ENCODE results near the gene SKA1. TPM values are rescaled to one million over a fixed set of nuclear protein-coding genes. Genes with fewer than 3 reads are reported as not detected.
A peak's percentile ranks its signal among the peaks of the same experiment; 100 is the strongest.
"Not testable (repeated sequence)": the region's sequence is repeated elsewhere in the genome, so short reads cannot be mapped to it uniquely, and the experiment has no call there.

The SKA1 gene
- total and polyA plus RNA-seq, 2 experiments from 2014 or later, result 4.0 to 5.5 TPM

GRCh38 chr18:50398947-50399346, 24.1 kb downstream of the SKA1 start:
- Histone ChIP-seq H4K20me1 (ENCODE audit: insufficient read depth, poor library complexity, severe bottlenecking) (no peaks in the 10 kb centered on the region), H3K4me1 (ENCODE audit: insufficient read depth) (peaks cover 20% of the 10 kb centered on the region), H3K27me3 (no peaks in the 10 kb centered on the region), H3K79me2 (peaks cover 2% of the 10 kb centered on the region), H2AFZ (peak overlapping the region; percentile 21), H3K9me2 (replicated peaks; ENCODE audit: insufficient read depth) (no peaks in the 10 kb centered on the region), H3K4me3 (no peak overlapping the region), H3K36me3 (replicated peaks; ENCODE audit: insufficient read depth, low read depth) (no peaks in the 10 kb centered on the region), H3K9me3 (ENCODE audit: low read depth) (no peaks in the 10 kb centered on the region), H3K27ac (peak overlapping the region; percentile 64), H3K4me2 (no peak overlapping the region)
- TF ChIP-seq EZH2 (IDR thresholded peaks at IDR 0.05; ENCODE audit: borderline replicate concordance), result no peak
- no peak for TF ChIP-seq EZH2phosphoT487 (IDR thresholded peaks at IDR 0.05; ENCODE audit: low read depth, severe bottlenecking, unreplicated experiment)
- no peak for TF ChIP-seq CTCF (IDR thresholded peaks at IDR 0.05; ENCODE audit: poor library complexity)
- no peak for DNase-seq (ENCODE audit: low spot score)
- 77% methylated on average over 1 of the region's 1 CpG for WGBS (ENCODE audit: low lambda C conversion rate, missing lambda C conversion rate)

- Histone ChIP-seq H3K36me3 (replicated peaks; ENCODE audit: insufficient read depth, low read depth) (no peaks in the 10 kb centered on the region), H3K27ac (peak overlapping the region; percentile 64), H3K9me2 (replicated peaks; ENCODE audit: insufficient read depth) (no peaks in the 10 kb centered on the region), H3K4me3 (no peak overlapping the region), H3K79me2 (peaks cover 2% of the 10 kb centered on the region), H3K9me3 (ENCODE audit: low read depth) (no peaks in the 10 kb centered on the region), H2AFZ (no peak overlapping the region), H3K4me1 (ENCODE audit: insufficient read depth) (peaks cover 27% of the 10 kb centered on the region), H4K20me1 (ENCODE audit: insufficient read depth, poor library complexity, severe bottlenecking) (no peaks in the 10 kb centered on the region), H3K4me2 (no peak overlapping the region), H3K27me3 (no peaks in the 10 kb centered on the region)
- DNase-seq (ENCODE audit: low spot score), result no peak
- TF ChIP-seq CTCF (IDR thresholded peaks at IDR 0.05; ENCODE audit: poor library complexity) (no peak), EZH2phosphoT487 (IDR thresholded peaks at IDR 0.05; ENCODE audit: low read depth, severe bottlenecking, unreplicated experiment) (no peak), EZH2 (IDR thresholded peaks at IDR 0.05; ENCODE audit: borderline replicate concordance) (no peak)
- WGBS (ENCODE audit: low lambda C conversion rate, missing lambda C conversion rate), result 41% methylated on average over 4 of the region's 4 CpGs
Measured at GRCh38 chr18:50399582-50399981, 24.7 kb downstream of the SKA1 start.

GRCh38 chr18:50400438-50400837, 25.6 kb downstream of the SKA1 start:
- not testable (repeated sequence) for H3K27me3 ChIP-seq; H3K79me2 ChIP-seq; H3K4me3 ChIP-seq; H2AFZ ChIP-seq; H4K20me1 ChIP-seq (ENCODE audit: insufficient read depth, poor library complexity, severe bottlenecking); H3K9me3 ChIP-seq (ENCODE audit: low read depth); H3K36me3 ChIP-seq (replicated peaks; ENCODE audit: insufficient read depth, low read depth); H3K9me2 ChIP-seq (replicated peaks; ENCODE audit: insufficient read depth)
- H3K27ac ChIP-seq, result peak overlapping the region; percentile 76
- WGBS (ENCODE audit: low lambda C conversion rate, missing lambda C conversion rate), result 28% methylated on average over 5 of the region's 5 CpGs
- peaks cover 33% of the 10 kb centered on the region for H3K4me1 ChIP-seq (ENCODE audit: insufficient read depth)
- H3K4me2 ChIP-seq, result peak overlapping the region; percentile 63
- DNase-seq (ENCODE audit: low spot score), result peak; percentile 19

GRCh38 chr18:50401295-50401694, 26.4 kb downstream of the SKA1 start:
- Histone ChIP-seq H4K20me1 (ENCODE audit: insufficient read depth, poor library complexity, severe bottlenecking) (no peaks in the 10 kb centered on the region), H3K9me2 (replicated peaks; ENCODE audit: insufficient read depth) (no peaks in the 10 kb centered on the region), H2AFZ (no peak overlapping the region), H3K4me1 (ENCODE audit: insufficient read depth) (peaks cover 41% of the 10 kb centered on the region), H3K36me3 (replicated peaks; ENCODE audit: insufficient read depth, low read depth) (no peaks in the 10 kb centered on the region), H3K27me3 (no peaks in the 10 kb centered on the region), H3K4me2 (peak overlapping the region; percentile 63), H3K27ac (peak overlapping the region; percentile 76), H3K9me3 (ENCODE audit: low read depth) (no peaks in the 10 kb centered on the region), H3K79me2 (peaks cover 2% of the 10 kb centered on the region), H3K4me3 (no peak overlapping the region)
- WGBS (ENCODE audit: low lambda C conversion rate, missing lambda C conversion rate), result 57% methylated on average over 18 of the region's 18 CpGs
- no peak for DNase-seq (ENCODE audit: low spot score)
- TF ChIP-seq EZH2phosphoT487 (IDR thresholded peaks at IDR 0.05; ENCODE audit: low read depth, severe bottlenecking, unreplicated experiment) (no peak), EZH2 (IDR thresholded peaks at IDR 0.05; ENCODE audit: borderline replicate concordance) (no peak), CTCF (IDR thresholded peaks at IDR 0.05; ENCODE audit: poor library complexity) (no peak)

Data from hepatocyte (in vitro differentiated cells).